Measurements from ENCODE around the gene EGFR. TPM values are rescaled to one million over a fixed set of nuclear protein-coding genes. Genes with fewer than 3 reads are reported as not detected.
"Not testable (repeated sequence)": the region's sequence is repeated elsewhere in the genome, so short reads cannot be mapped to it uniquely, and the experiment has no call there.

EGFR gene
- total RNA-seq, 1 donor, result under 0.01 TPM

GRCh38 chr7:55161154-55161687 lies 142.4 kb downstream of the EGFR start:
- DNase-seq (ENCODE audit: low read depth in 2 of 3, low spot score in 2 of 3), result no peak

- no peak for DNase-seq (ENCODE audit: low read depth in 2 of 3, low spot score in 2 of 3)
These were observed 143.7 kb downstream of the EGFR start for GRCh38 chr7:55162476-55162875.

GRCh38 chr7:55163733-55164132 lies 144.9 kb downstream of the EGFR start:
- DNase-seq (ENCODE audit: low read depth in 2 of 3, low spot score in 2 of 3), result no peak

- DNase-seq (ENCODE audit: low read depth in 2 of 3, low spot score in 2 of 3), result no peak
These were observed 145.7 kb downstream of the EGFR start for GRCh38 chr7:55164527-55164926.

- DNase-seq (ENCODE audit: low read depth in 2 of 3, low spot score in 2 of 3), result no peak
These were observed 146.5 kb downstream of the EGFR start for GRCh38 chr7:55165176-55165861.

- DNase-seq (ENCODE audit: low read depth in 2 of 3, low spot score in 2 of 3), result not testable (repeated sequence)
These were observed 148.5 kb downstream of the EGFR start for GRCh38 chr7:55167296-55167695.

GRCh38 chr7:55170335-55171069 lies 151.7 kb downstream of the EGFR start:
- DNase-seq (ENCODE audit: low read depth in 2 of 3, low spot score in 2 of 3), result no peak

- DNase-seq (ENCODE audit: low read depth in 2 of 3, low spot score in 2 of 3), result no peak
These were observed 152.3 kb downstream of the EGFR start for GRCh38 chr7:55171157-55171556.

GRCh38 chr7:55172161-55172560 lies 153.3 kb downstream of the EGFR start:
- DNase-seq (ENCODE audit: low read depth in 2 of 3, low spot score in 2 of 3), result no peak

- DNase-seq (ENCODE audit: low read depth in 2 of 3, low spot score in 2 of 3), result no peak
These were observed 154.2 kb downstream of the EGFR start for GRCh38 chr7:55172881-55173609.

- no peak for DNase-seq (ENCODE audit: low read depth in 2 of 3, low spot score in 2 of 3)
These were observed 154.9 kb downstream of the EGFR start for GRCh38 chr7:55173671-55174070.

- no peak for DNase-seq (ENCODE audit: low read depth in 2 of 3, low spot score in 2 of 3)
These were observed 155.6 kb downstream of the EGFR start for GRCh38 chr7:55174456-55174855.

GRCh38 chr7:55174856-55175255 lies 156.0 kb downstream of the EGFR start:
- no peak for DNase-seq (ENCODE audit: low read depth in 2 of 3, low spot score in 2 of 3)

GRCh38 chr7:55177068-55177530 lies 158.3 kb downstream of the EGFR start:
- DNase-seq (ENCODE audit: low read depth in 2 of 3, low spot score in 2 of 3), result no peak

GRCh38 chr7:55177589-55178261 lies 158.9 kb downstream of the EGFR start:
- no peak for DNase-seq (ENCODE audit: low read depth in 2 of 3, low spot score in 2 of 3)

GRCh38 chr7:55178292-55178862 lies 159.6 kb downstream of the EGFR start:
- no peak for DNase-seq (ENCODE audit: low read depth in 2 of 3, low spot score in 2 of 3)

GRCh38 chr7:55178863-55179773 lies 160.3 kb downstream of the EGFR start:
- no peak for DNase-seq (ENCODE audit: low read depth in 2 of 3, low spot score in 2 of 3)

GRCh38 chr7:55179931-55180682 lies 161.3 kb downstream of the EGFR start:
- no peak for DNase-seq (ENCODE audit: low read depth in 2 of 3, low spot score in 2 of 3)
